HG03066 (cell line): ENCODE measurements around the gene MSI2.

ENCODE experiments used
- ATAC-seq: cut with Tn5 transposase; IDR thresholded peaks from one replicate; pipeline ENCODE4 v1.9.1; 2021; ENCODE audit warnings: low read depth; ENCODE audit not compliant: unreplicated experiment

Gene MSI2

GRCh38 chr17:57544834-57545463 is 288.6 kb downstream of the MSI2 start:
- ATAC-seq = no peak

- ATAC-seq = no peak
These were observed 289.5 kb downstream of the MSI2 start for GRCh38 chr17:57545731-57546342.

GRCh38 chr17:57548421-57549410 is 292.4 kb downstream of the MSI2 start:
- no peak for ATAC-seq

GRCh38 chr17:57549468-57549867 is 293.1 kb downstream of the MSI2 start:
- no peak for ATAC-seq

- ATAC-seq = no peak
These were observed 293.7 kb downstream of the MSI2 start for GRCh38 chr17:57550016-57550415.

- ATAC-seq = no peak
These were observed 294.5 kb downstream of the MSI2 start for GRCh38 chr17:57550668-57551315.

- ATAC-seq = no peak
These were observed 295.2 kb downstream of the MSI2 start for GRCh38 chr17:57551321-57552079.

- ATAC-seq = no peak
These were observed 295.8 kb downstream of the MSI2 start for GRCh38 chr17:57552114-57552624.

GRCh38 chr17:57553526-57553925 is 297.2 kb downstream of the MSI2 start:
- ATAC-seq = no peak

GRCh38 chr17:57553991-57554825 is 297.9 kb downstream of the MSI2 start:
- no peak for ATAC-seq

GRCh38 chr17:57554826-57555635 is 298.7 kb downstream of the MSI2 start:
- ATAC-seq = no peak

GRCh38 chr17:57555636-57556175 is 299.4 kb downstream of the MSI2 start:
- ATAC-seq = no peak

- no peak for ATAC-seq
These were observed 300.0 kb downstream of the MSI2 start for GRCh38 chr17:57556320-57556719.

GRCh38 chr17:57556977-57557376 is 300.7 kb downstream of the MSI2 start:
- ATAC-seq = no peak

GRCh38 chr17:57557416-57557815 is 301.1 kb downstream of the MSI2 start:
- no peak for ATAC-seq

- ATAC-seq = no peak
These were observed 301.7 kb downstream of the MSI2 start for GRCh38 chr17:57557834-57558681.

GRCh38 chr17:57559226-57559625 is 302.9 kb downstream of the MSI2 start:
- ATAC-seq = no peak
